MG63 (cell line): ENCODE measurements around the gene PDCD11. TPM values are rescaled to one million over a fixed set of nuclear protein-coding genes. Genes with fewer than 3 reads are reported as not detected.
"Not testable (repeated sequence)": the region's sequence is repeated elsewhere in the genome, so short reads cannot be mapped to it uniquely, and the experiment has no call there.

ENCODE experiments used
- DNase-seq: peaks from one replicate; pipeline ENCODE4 v3.0.0-alpha.2; 2020
- H3K27me3 ChIP-seq: fragments of 250-450 bp; sonication (Bioruptor Pico); 2 replicates; pipeline ENCODE4 v1.5.1; 2020; ENCODE audit warnings: mild to moderate bottlenecking, moderate library complexity
- H3K36me3 ChIP-seq: fragments of 250-450 bp; sonication (Bioruptor Pico); 2 replicates; pipeline ENCODE4 v1.5.1; 2020; ENCODE audit warnings: mild to moderate bottlenecking, moderate library complexity
- H3K4me3 ChIP-seq: fragments of 250-450 bp; sonication (Bioruptor Pico); 2 replicates; pipeline ENCODE4 v1.5.1; 2020; ENCODE audit warnings: mild to moderate bottlenecking, moderate library complexity
- H3K9me3 ChIP-seq: fragments of 250-450 bp; sonication (Bioruptor Pico); 2 replicates; pipeline ENCODE4 v1.5.1; 2020; ENCODE audit warnings: mild to moderate bottlenecking, moderate library complexity
- total RNA-seq: library from RNA; depleted of rRNA; stranded (reverse); fragments of >200 nt; shearing (Covaris generic); gene quantifications from 2 replicates; pipeline ENCODE4 v1.2.3, GENCODE V29; 2014; ENCODE audit warnings: low replicate concordance; rRNA removed

The PDCD11 gene, protein sequence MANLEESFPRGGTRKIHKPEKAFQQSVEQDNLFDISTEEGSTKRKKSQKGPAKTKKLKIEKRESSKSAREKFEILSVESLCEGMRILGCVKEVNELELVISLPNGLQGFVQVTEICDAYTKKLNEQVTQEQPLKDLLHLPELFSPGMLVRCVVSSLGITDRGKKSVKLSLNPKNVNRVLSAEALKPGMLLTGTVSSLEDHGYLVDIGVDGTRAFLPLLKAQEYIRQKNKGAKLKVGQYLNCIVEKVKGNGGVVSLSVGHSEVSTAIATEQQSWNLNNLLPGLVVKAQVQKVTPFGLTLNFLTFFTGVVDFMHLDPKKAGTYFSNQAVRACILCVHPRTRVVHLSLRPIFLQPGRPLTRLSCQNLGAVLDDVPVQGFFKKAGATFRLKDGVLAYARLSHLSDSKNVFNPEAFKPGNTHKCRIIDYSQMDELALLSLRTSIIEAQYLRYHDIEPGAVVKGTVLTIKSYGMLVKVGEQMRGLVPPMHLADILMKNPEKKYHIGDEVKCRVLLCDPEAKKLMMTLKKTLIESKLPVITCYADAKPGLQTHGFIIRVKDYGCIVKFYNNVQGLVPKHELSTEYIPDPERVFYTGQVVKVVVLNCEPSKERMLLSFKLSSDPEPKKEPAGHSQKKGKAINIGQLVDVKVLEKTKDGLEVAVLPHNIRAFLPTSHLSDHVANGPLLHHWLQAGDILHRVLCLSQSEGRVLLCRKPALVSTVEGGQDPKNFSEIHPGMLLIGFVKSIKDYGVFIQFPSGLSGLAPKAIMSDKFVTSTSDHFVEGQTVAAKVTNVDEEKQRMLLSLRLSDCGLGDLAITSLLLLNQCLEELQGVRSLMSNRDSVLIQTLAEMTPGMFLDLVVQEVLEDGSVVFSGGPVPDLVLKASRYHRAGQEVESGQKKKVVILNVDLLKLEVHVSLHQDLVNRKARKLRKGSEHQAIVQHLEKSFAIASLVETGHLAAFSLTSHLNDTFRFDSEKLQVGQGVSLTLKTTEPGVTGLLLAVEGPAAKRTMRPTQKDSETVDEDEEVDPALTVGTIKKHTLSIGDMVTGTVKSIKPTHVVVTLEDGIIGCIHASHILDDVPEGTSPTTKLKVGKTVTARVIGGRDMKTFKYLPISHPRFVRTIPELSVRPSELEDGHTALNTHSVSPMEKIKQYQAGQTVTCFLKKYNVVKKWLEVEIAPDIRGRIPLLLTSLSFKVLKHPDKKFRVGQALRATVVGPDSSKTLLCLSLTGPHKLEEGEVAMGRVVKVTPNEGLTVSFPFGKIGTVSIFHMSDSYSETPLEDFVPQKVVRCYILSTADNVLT (N-terminal part only)
- 36.6 and 42.5 TPM in 2 replicates for total RNA-seq

GRCh38 chr10:103396067-103396788, at the start of gene PDCD11, which contains the start of gene ATP5MK:
TSS of gene PDCD11 (plus strand) at chr10:103396626. CDS start at chr10:103398427, 1,801 bp downstream.
TSS of gene ATP5MK (minus strand) at chr10:103396475. CDS start at chr10:103392457, 4,018 bp downstream.
- H3K4me3 ChIP-seq, result peak within 1 kb of the TSS; percentile 91
- no peaks in the 10 kb centered on the region for H3K27me3 ChIP-seq
- peak; percentile 97 for DNase-seq
- H3K36me3 ChIP-seq, result peaks cover 70% of the 10 kb centered on the region
- H3K9me3 ChIP-seq, result no peaks in the 10 kb centered on the region

DNA sequence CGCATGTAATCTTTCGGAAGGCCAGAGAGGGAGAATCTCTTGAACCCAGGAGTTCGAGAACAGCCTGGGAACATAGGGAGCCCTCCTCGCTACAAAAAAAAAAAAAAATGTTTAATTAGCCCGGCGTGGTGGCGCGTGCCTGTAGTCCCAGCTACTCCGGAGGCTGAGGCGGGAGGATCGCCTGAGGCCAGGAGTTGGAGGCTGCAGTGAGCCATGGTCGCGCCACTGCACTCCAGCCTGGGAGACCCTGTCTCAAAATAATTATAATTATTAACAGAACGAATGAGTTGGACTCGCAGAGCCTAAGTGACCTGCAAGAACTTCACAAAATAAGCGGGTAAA, 46.3 kb upstream of the PDCD11 start:
- no peak for DNase-seq
- H3K36me3 ChIP-seq, result peaks cover 35% of the 10 kb centered on the region
- no peaks in the 10 kb centered on the region for H3K27me3 ChIP-seq
- no peaks in the 10 kb centered on the region for H3K9me3 ChIP-seq
- peak overlapping the region; percentile 73 for H3K4me3 ChIP-seq

- no peaks in the 10 kb centered on the region for H3K9me3 ChIP-seq
- peak within 1 kb of the TSS; percentile 73 for H3K4me3 ChIP-seq
- peaks cover 30% of the 10 kb centered on the region for H3K36me3 ChIP-seq
- H3K27me3 ChIP-seq, result no peaks in the 10 kb centered on the region
- peak; percentile 88 for DNase-seq
Observed at GRCh38 chr10:103350517-103351260, 45.7 kb upstream of the PDCD11 start, which contains the start of gene PCGF6. TSS of gene PCGF6 (minus strand) at chr10:103351140. CDS start at chr10:103351066, 74 bp downstream.

DNA sequence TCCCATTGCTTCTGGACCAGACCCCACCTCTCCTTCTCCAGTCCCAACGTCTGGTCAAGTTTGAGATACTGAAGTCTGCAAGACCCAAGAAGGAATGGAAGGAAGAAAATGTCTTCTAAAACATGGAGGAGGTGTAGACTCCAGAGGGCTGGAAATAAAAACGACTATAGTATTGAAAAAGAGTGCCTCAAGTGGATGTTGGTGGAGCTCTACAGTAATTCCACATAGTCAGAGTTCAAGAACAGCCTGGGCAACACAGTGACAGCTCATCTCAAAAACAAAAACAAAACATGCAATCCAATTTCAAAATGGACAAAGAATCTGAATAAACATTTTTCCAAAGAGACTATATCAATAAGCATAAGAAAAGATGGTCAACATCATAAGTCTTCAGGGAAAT, 43.1 kb upstream of the PDCD11 start:
- Histone ChIP-seq H3K4me3 (no peak overlapping the region), H3K9me3 (no peaks in the 10 kb centered on the region), H3K36me3 (peaks cover 9% of the 10 kb centered on the region), H3K27me3 (no peaks in the 10 kb centered on the region)
- no peak for DNase-seq

GRCh38 chr10:103354567-103354966, 41.9 kb upstream of the PDCD11 start:
- DNase-seq, H3K36me3 ChIP-seq, H3K4me3 ChIP-seq, H3K27me3 ChIP-seq, H3K9me3 ChIP-seq: not testable (repeated sequence)

- no peak for DNase-seq
- H3K4me3 ChIP-seq, result no peak overlapping the region
- no peaks in the 10 kb centered on the region for H3K9me3 ChIP-seq
- H3K27me3 ChIP-seq, result no peaks in the 10 kb centered on the region
- no peaks in the 10 kb centered on the region for H3K36me3 ChIP-seq
Observed at GRCh38 chr10:103355906-103356599, 40.4 kb upstream of the PDCD11 start.

DNA sequence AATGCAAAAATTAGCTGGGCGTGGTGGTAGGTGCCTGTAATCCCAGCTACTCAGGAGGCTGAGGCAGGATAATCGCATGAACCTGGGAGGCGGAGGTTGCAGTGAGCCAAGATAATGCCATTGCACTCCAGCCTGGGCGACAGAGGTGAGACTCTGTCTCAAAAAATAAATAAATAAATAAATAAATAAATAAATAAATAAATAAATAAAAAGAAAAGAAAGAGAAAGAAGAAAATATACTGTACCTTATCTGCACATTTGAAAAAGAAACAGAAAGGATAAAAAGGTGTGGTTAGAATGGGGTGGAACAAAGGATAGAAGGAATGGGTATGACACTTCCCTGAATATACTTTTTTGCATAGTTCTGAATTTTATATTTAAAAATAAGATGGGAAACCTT, 36.9 kb upstream of the PDCD11 start:
- not testable (repeated sequence) for H3K9me3 ChIP-seq, H3K4me3 ChIP-seq, H3K27me3 ChIP-seq, DNase-seq, H3K36me3 ChIP-seq

DNA sequence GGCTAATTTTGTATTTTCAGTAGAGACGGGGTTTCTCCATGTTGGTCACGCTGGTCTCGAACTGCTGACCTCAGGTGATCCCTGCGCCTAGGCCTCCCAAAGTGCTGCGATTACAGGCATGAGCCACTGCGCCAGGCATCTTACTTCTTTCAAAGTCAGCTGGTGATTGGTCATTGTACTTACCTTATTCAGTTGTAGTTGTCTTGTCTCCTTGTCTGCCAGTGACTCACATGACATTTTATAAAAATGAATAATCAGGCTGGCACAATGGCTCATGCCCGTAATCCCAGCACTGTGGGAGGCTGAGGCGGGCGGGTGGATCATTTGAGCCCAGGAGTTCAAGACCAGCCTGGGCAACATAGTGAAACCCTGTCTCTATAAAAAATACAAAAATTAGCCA, 35.6 kb upstream of the PDCD11 start:
- peak; percentile 38 for DNase-seq
- H3K9me3 ChIP-seq, H3K36me3 ChIP-seq, H3K27me3 ChIP-seq, H3K4me3 ChIP-seq: not testable (repeated sequence)

- Histone ChIP-seq H3K4me3 (peak overlapping the region; percentile 75), H3K9me3 (no peaks in the 10 kb centered on the region), H3K36me3 (no peaks in the 10 kb centered on the region; the same call in 1 of the 2 replicates), H3K27me3 (no peaks in the 10 kb centered on the region)
- peak; percentile 9 for DNase-seq
Observed at GRCh38 chr10:103367379-103367781, 29.0 kb upstream of the PDCD11 start.

GRCh38 chr10:103367782-103368518, 28.5 kb upstream of the PDCD11 start, which contains the start of gene TAF5:
TSS of gene TAF5 (plus strand) at chr10:103367976. CDS start at chr10:103367990, 14 bp downstream.
- Histone ChIP-seq H3K9me3 (no peaks in the 10 kb centered on the region), H3K36me3 (no peaks in the 10 kb centered on the region; the same call in 1 of the 2 replicates), H3K4me3 (peak within 1 kb of the TSS; percentile 75), H3K27me3 (no peaks in the 10 kb centered on the region)
- DNase-seq, result peak; percentile 91

- no peaks in the 10 kb centered on the region for H3K27me3 ChIP-seq
- H3K4me3 ChIP-seq, result no peak overlapping the region
- H3K36me3 ChIP-seq, result peaks cover 13% of the 10 kb centered on the region
- no peak for DNase-seq
- no peaks in the 10 kb centered on the region for H3K9me3 ChIP-seq
Observed at GRCh38 chr10:103373544-103373943, 22.9 kb upstream of the PDCD11 start.

- no peak for DNase-seq
- H3K9me3 ChIP-seq, result no peaks in the 10 kb centered on the region
- H3K36me3 ChIP-seq, result peaks cover 17% of the 10 kb centered on the region
- no peak overlapping the region for H3K4me3 ChIP-seq
- no peaks in the 10 kb centered on the region for H3K27me3 ChIP-seq
Observed at GRCh38 chr10:103374263-103374662, 22.2 kb upstream of the PDCD11 start.

DNA sequence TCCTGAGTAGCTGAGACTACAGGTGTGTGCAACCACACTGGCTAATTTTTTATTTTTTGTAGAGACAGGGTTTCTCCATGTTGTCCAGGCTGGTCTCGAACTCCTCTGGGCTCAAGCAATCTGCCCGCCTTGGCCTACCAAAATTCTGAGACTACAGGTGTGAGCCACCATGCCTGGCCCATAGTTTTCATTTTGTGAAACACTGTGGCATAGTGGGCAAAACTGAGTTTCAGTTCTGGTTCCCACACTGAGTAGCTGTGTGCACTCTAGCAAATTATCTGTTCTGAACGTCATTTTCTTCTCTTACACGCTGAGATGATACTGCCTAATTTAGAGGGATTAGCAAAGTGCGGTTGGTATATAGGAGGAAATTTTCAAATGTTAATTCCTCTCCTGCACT, 13.7 kb upstream of the PDCD11 start:
- DNase-seq, result no peak
- Histone ChIP-seq H3K4me3 (no peak overlapping the region), H3K27me3 (no peaks in the 10 kb centered on the region), H3K36me3 (peaks cover 26% of the 10 kb centered on the region), H3K9me3 (no peaks in the 10 kb centered on the region)

GRCh38 chr10:103394180-103394579, 2.2 kb upstream of the PDCD11 start:
- no peak for DNase-seq
- peaks cover 74% of the 10 kb centered on the region for H3K36me3 ChIP-seq
- no peaks in the 10 kb centered on the region for H3K27me3 ChIP-seq
- no peaks in the 10 kb centered on the region for H3K9me3 ChIP-seq
- H3K4me3 ChIP-seq, result no peak overlapping the region
